GM19468 (cell line): Measurements from ENCODE around the gene ZCCHC4.
A peak's percentile ranks its signal among the peaks of the same experiment; 100 is the strongest.

Experiments used
- ATAC-seq: cut with Tn5 transposase; IDR thresholded peaks from one replicate; pipeline ENCODE4 v1.9.1; 2021; ENCODE audit warnings: mild to moderate bottlenecking, moderate library complexity, moderate number of reproducible peaks; ENCODE audit not compliant: unreplicated experiment; ENCODE audit errors: extremely low read depth

ZCCHC4 gene

GRCh38 chr4:25312496-25313200 lies at the start of gene ZCCHC4:
ZCCHC4 (plus strand) TSS chr4:25312774; CDS start chr4:25312810, 36 bp downstream.
- peak; percentile 68 for ATAC-seq

DNA sequence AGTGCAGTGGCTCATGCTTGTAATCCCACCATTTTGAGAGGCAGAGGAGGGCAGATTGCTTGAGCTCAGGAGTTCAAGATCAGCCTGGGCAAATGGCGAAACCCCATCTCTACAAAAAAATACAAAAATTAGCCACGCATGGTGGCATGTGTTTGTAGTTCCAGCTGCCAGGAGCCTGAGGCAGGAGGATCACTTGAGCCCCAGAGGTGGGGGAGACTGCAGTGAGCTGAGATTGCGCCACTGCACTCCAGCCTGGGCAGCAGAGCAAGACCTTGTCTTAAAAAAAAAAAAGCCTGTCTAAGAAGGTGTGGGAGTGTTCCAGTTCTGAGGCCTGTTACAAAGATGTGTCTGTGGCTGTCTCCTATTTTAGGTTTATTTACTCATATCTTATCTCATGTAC lies 40.7 kb upstream of the ZCCHC4 start:
- ATAC-seq: no peak

DNA sequence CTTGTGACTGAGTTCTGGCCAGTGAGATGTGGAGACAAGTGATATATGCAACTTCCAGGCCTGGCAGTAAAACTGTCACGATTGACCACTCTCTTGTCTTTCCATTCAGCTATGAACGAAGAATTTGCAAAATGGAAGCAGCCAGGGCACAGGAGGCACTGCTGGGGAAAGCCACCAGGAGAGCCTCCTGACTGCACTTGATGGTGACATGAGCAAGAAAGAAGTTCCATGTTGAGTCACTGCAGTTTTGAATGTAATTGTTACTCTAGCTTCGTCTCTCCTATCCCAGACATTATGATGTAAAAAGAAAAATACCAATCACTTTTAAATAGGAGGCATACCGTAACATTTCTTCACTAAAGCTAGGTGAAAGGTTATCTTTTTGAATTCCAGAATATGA lies 32.4 kb upstream of the ZCCHC4 start:
- ATAC-seq: no peak

DNA sequence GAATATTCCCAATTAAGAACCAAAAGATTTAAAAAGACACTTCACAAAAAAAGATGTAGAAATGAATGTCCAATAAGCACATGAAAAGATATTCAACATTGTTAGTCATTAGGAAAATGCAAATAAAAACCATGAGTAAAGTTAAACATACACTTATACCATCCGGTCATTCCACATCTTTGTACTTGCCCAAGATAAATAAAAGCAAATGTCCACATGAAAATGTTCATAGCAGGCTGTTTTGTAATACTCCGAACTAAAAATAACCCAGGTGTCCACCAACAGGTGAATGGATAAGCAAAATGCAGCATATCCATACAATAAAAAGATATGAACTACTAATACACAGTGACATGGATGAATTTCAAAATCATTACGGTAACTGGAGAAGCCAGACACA lies 28.6 kb upstream of the ZCCHC4 start:
- ATAC-seq: no peak

GRCh38 chr4:25284466-25284865 lies 28.1 kb upstream of the ZCCHC4 start:
- no peak for ATAC-seq

DNA sequence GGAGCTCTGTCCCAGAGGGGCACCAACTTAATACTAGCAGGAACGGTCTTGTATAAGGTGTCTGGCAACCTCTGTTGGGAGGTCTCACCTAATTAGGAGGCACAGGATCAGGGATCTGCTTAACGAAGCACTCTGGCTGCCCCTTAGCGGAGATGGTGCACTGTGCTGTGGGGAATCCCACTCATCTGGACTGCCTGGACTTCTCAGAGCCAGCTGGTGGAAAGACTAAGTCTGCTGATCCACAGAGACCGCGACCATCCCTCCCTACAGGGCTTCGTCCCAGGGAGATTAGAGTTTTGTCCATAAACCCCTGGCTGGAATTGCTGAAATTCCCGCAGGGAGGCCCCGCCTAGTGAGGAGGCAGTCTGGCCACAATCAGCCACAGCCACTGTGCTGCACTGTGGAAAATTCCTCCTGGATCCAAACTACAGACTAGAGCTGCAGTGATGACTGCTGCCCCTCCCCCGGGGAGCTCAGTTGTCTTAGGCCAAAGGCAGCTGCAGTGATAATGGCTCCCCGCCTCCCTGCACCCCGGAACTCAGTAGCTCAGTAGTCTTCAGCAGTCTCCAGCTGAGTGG lies 22.0 kb upstream of the ZCCHC4 start:
- no peak for ATAC-seq

GRCh38 chr4:25291158-25291733 lies 21.3 kb upstream of the ZCCHC4 start:
- no peak for ATAC-seq

DNA sequence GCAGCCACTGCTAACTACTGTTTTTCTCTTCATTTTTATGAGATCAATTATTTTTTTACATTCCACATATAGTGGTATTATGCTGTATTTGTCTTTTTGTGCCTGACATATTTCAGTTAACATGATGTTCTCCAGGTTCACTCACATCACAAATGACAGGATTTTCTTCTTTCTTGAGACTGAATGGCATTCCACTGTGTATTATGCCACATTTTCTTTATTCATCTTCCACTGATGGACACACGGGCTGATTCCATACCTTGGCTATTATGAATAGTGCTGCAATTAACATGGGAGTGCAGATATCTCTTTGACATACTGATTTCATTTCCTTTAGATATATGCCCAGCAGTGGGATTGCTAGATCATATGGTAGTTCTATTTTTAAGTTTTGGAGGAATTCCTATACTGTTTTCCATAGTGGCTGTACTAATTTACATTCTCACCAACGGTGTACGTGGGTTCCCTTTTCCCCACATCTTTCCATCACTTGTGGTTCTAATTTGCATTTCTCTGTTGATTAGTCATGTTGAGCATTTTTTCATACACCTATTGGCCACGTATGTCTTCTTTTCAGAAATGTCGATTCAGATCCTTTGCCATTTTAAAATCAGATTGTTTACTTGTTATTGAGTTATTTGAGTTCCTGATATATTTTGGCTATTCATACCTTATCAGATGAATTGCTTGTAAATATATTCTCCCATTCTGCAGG lies 14.9 kb upstream of the ZCCHC4 start:
- ATAC-seq: no peak

GRCh38 chr4:25299476-25300203 lies 12.9 kb upstream of the ZCCHC4 start:
- no peak for ATAC-seq

DNA sequence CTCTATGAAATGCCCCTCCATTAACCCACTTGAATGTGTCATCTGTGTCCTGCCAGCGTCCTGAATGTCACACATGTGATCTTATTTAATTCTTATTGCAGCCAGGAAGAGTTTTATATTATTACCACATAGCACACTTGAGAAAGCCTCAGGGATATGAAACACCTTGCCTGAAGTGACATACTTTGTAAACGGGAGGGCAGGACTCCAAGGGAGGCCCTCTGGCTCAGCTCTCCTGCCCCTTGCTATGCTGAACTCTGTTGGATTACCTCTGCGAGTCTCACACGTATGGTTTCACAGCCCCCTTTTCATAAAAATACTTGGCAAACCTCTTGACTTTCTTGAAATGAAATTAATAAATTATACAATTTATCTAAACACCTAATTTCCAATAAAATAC lies 11.1 kb upstream of the ZCCHC4 start:
- ATAC-seq: no peak

- no peak for ATAC-seq
These were observed 9.9 kb upstream of the ZCCHC4 start for GRCh38 chr4:25302626-25303025.

- ATAC-seq: no peak
These were observed 9.0 kb upstream of the ZCCHC4 start for GRCh38 chr4:25303578-25303977.

DNA sequence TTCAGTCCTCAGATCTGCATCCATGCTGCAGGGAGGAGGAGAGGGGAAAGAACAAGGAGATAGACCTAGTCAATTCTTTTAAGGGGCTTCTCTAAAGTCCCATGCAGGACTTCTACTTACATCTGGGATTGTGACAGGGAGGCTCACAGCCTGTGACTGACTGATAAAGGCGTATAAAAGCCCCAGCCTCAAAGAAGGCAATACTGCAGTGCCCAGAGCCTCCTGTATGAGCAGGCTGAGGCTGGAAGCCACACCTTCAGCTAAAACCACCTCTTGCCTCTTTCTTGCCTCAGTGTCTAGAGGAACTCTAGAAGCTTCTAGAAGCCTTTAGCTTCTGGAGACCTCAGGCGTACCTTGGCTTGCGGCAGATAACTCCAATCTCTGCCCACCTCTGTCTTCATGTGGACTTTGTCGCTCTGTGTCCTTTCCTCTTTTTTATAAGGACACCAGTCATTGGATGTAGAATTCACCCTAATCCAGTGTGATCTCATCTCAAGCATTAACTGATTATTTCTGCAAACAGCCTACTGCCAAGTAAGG lies 6.0 kb upstream of the ZCCHC4 start:
- no peak for ATAC-seq

DNA sequence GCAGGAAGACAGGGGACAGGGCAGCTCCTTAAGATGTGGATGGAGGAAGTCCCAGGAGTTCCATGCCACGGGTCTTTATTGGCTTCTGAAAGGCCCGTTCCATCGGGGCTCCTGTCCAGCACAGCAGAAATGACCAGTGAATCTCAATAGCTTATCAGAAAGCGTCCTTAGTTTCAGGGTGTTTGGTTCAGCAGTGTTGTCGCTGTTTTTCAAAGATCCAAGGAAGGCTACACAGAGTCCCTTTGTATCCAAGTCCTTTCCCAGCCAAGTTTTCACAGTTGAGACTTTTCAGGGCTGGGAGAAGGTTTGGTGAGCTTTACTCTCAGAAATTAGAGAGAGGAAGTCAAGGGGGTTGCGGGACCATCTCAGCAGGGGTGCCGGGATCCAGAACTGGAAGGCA lies 5.0 kb upstream of the ZCCHC4 start:
- no peak for ATAC-seq

GRCh38 chr4:25308306-25308705 lies 4.3 kb upstream of the ZCCHC4 start:
- no peak for ATAC-seq

GRCh38 chr4:25308761-25309160 lies 3.8 kb upstream of the ZCCHC4 start:
- no peak for ATAC-seq

DNA sequence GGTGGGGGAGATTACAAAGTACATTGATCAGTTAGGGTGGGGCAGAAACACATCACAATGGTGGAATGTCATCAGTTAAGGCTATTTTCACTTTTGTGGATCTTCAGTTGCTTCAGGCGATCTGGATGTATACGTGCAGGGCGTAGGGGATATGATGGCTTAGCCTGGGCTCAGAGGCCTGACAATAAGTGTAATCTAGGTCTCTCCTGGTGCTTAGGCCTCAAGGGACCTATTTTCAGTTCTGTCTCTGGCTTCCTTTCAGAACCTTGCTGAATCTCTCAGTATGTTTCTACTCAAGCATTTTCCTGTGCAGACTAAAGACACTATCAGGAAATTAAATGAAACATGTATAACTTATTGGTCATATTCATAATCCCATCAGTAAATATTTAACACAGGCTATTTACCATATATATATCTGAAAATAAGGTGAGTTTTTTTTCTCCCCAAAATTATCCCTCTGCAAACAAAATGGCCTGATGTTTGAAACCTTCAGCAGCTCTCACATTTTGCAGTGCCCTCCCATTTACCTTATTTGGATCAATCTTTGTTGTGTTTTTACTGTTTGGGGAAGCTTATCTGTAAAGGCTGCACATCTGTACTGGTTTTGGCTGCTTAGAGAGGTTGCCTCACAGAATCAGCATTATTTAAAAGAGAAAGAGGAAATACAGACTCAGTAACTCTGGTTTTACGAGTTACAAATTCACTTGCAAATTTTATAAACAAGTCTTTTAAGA lies 2.3 kb upstream of the ZCCHC4 start:
- no peak for ATAC-seq

- ATAC-seq: no peak
These were observed 1.8 kb upstream of the ZCCHC4 start for GRCh38 chr4:25310803-25311166.

DNA sequence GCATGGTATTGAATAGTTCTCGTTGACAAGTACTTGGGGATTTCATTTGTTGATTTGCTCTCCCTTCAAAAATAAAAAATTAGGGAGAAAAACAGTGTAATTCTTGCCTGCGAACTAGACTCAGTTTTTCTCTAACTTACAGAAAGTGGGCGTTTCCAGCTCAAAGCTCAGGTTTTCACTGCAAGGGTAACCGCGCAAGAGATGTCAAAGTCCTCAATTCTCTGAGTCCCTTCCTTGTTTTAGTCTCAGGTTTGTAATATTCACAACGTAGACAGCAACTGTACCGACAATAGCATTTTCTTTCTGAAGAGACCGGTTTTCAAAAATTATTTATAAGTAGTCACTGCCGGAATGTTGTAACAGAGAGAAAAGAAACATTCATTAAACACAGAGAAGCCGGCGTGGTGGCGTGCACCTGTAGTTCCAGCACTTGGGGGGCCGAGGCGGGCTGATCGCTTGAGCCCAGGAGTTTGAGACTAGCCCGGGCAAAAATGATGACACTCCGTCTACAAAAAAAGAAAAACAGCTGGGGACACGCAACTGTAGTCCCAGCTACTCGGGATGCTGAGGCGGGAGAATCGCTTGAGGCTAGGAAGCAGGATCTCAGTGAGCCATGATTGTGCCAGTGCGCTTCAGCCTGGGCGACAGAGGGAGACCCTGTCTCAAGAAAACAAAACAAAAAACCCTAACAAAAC lies 774 bp downstream of the ZCCHC4 start:
- ATAC-seq: no peak
